Natural killer cell (primary cell): ENCODE results near the gene CCDC47. TPM values are rescaled to one million over a fixed set of nuclear protein-coding genes. Genes with fewer than 3 reads are reported as not detected.

Experiments
- ATAC-seq, 3 donors: fragments of 150-1000 bp in 2 of 3; fragments of 200-7000 bp in 1 of 3; cut with Tn5 transposase; 1 replicate in 1 of 3; 2 replicates in 2 of 3; pipeline ENCODE4 v1.10.0; 2021; ENCODE audit warnings: mild to moderate bottlenecking in 2 of 3, moderate library complexity in 2 of 3
- DNase-seq, 2 donors: peaks; one replicate each; pipeline versions ENCODE4 v3.0.0 to v3.0.0-alpha.2; 2013 to 2021; ENCODE audit warnings: mixed read lengths in 1 of 2
- H3K27ac ChIP-seq: one replicate; pipeline ENCODE4 v1.5.1; 2013; ENCODE audit warnings: mild to moderate bottlenecking, low read length
- H3K27me3 ChIP-seq: one replicate; pipeline ENCODE4 v1.6.1; 2013; ENCODE audit warnings: low read length; ENCODE audit not compliant: control insufficient read depth, insufficient read depth
- H3K36me3 ChIP-seq: one replicate; pipeline ENCODE4 v1.6.1; 2013; ENCODE audit warnings: low read length; ENCODE audit not compliant: control insufficient read depth, insufficient read depth
- H3K4me1 ChIP-seq: one replicate; pipeline ENCODE4 v1.6.1; 2013; ENCODE audit warnings: low read length; ENCODE audit not compliant: control insufficient read depth, insufficient read depth
- H3K4me3 ChIP-seq: one replicate; pipeline ENCODE4 v1.5.1; 2013; ENCODE audit warnings: low read length
- H3K9me3 ChIP-seq: one replicate; pipeline ENCODE4 v1.6.1; 2013; ENCODE audit warnings: low read length; ENCODE audit not compliant: control insufficient read depth, insufficient read depth
- H3K27ac Mint-ChIP-seq, 2 donors: one replicate each; pipeline ENCODE4 v1.8.0; 2022; ENCODE audit warnings: mild to moderate bottlenecking in 2 of 2, mixed read lengths in 2 of 2, moderate library complexity in 1 of 2
- H3K27me3 Mint-ChIP-seq, 2 donors: one replicate each; pipeline ENCODE4 v1.8.0; 2022; ENCODE audit warnings: low read depth in 2 of 2, mixed read lengths in 2 of 2
- H3K36me3 Mint-ChIP-seq: one replicate; pipeline ENCODE4 v1.8.0; 2022; ENCODE audit warnings: mixed read lengths
- H3K4me1 Mint-ChIP-seq, 2 donors: one replicate each; pipeline ENCODE4 v1.8.0; 2022; ENCODE audit warnings: mixed read lengths in 2 of 2
- H3K4me3 Mint-ChIP-seq: one replicate; pipeline ENCODE4 v1.8.0; 2022; ENCODE audit warnings: mild to moderate bottlenecking, moderate library complexity, mixed read lengths
- H3K9me3 Mint-ChIP-seq, 2 donors: one replicate each; pipeline ENCODE4 v1.8.0; 2022; ENCODE audit warnings: mixed read lengths in 2 of 2
- WGBS: methylation state at CpG from one replicate; pipeline ENCODE4 v1.1.7; 2013; ENCODE audit warnings: missing lambda C conversion rate; ENCODE audit not compliant: insufficient coverage; 5-methylcytosine and 5-hydroxymethylcytosine counted together
- intact Hi-C: fragments of 100-400 bp; cut with micrococcal nuclease; formaldehyde crosslinking; loops from one replicate; pipeline ENCODE4 v1.14.2; 2022
- total RNA-seq, 4 donors: library from RNA; stranded (reverse); fragments of 120-200 nt in 1 of 4; gene quantifications; one replicate each; pipeline versions ENCODE4 v1.2.3 to v1.2.4, GENCODE V29; 2013 to 2022
- TF ChIP-seq, protein P1 (sequence below): fragments of 200-600 bp; IDR thresholded peaks from one replicate; pipeline ENCODE4 v1.8.0; 2022; ENCODE audit warnings: antibody characterized with exemption

CCDC47 gene
- total RNA-seq, 3 donors from 2014 or later (not counting 1 experiment from before 2014, with no cell fraction given) = 37.9 to 45.2 (median 41.7) TPM

DNA sequence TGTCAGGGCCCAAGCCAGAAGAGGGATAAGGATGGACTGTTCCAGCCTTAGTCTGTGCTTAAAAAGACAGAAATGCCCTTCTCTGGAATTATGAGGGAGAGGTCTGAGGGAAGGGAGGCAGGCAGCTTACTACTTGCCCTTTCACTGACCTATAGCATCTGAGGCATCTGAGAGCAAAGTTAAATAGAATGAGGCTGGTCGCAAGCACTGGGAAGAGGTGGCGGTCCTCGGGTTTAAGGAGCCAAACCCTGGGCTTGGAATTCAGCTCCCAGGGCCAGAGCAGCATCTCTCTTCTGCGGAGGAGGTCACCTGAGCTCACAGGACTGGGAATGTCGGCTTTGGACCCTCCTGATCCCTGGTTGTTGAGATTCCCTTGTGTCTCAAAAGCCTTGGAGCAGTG, 70.4 kb downstream of the CCDC47 start:
- intact Hi-C loops = no loop called here
- TF ChIP-seq, protein P1, sequence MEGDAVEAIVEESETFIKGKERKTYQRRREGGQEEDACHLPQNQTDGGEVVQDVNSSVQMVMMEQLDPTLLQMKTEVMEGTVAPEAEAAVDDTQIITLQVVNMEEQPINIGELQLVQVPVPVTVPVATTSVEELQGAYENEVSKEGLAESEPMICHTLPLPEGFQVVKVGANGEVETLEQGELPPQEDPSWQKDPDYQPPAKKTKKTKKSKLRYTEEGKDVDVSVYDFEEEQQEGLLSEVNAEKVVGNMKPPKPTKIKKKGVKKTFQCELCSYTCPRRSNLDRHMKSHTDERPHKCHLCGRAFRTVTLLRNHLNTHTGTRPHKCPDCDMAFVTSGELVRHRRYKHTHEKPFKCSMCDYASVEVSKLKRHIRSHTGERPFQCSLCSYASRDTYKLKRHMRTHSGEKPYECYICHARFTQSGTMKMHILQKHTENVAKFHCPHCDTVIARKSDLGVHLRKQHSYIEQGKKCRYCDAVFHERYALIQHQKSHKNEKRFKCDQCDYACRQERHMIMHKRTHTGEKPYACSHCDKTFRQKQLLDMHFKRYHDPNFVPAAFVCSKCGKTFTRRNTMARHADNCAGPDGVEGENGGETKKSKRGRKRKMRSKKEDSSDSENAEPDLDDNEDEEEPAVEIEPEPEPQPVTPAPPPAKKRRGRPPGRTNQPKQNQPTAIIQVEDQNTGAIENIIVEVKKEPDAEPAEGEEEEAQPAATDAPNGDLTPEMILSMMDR = no peak
- Histone ChIP-seq H3K27ac (peak overlapping the region; percentile 86), H3K36me3 (peaks cover 15% of the 10 kb centered on the region), H3K4me1 (peaks cover 78% of the 10 kb centered on the region), H3K27me3 (no peaks in the 10 kb centered on the region), H3K9me3 (no peaks in the 10 kb centered on the region), H3K4me3 (peak overlapping the region; percentile 47)
- no peak for ATAC-seq
- no peaks in the 10 kb centered on the region for H3K9me3 Mint-ChIP-seq
- H3K27me3 Mint-ChIP-seq = no peaks in the 10 kb centered on the region
- no peak for DNase-seq
- peaks cover 58 to 61% of the 10 kb centered on the region in 2 donors for H3K4me1 Mint-ChIP-seq
- WGBS = 92% methylated on average over 5 of the region's 5 CpGs
- H3K4me3 Mint-ChIP-seq = peak overlapping the region; percentile 93
- H3K36me3 Mint-ChIP-seq = no peaks in the 10 kb centered on the region
- peak overlapping the region; percentile 96 to 97 for H3K27ac Mint-ChIP-seq

DNA sequence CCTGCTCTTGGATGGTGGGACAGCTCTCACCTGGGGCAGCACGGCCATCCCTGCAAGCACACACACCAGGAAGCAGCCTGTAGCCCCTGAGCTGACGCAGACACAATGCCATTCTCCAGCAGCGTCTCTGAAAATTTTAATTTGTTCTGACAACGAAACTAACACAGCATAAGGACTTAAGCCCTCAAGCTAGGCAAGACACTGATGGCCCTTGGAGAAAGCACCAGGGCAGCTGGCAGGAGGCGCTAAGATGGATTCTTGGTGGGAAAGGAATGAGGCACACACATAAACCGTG, 70.7 kb downstream of the CCDC47 start:
- WGBS = 72% methylated on average over 6 of the region's 6 CpGs
- no peaks in the 10 kb centered on the region for H3K27me3 ChIP-seq
- DNase-seq = peak in 1 of 2 donors; percentile 44
- TF ChIP-seq, protein P1 = no peak
- intact Hi-C loops = no loop called here
- no peaks in the 10 kb centered on the region for H3K36me3 Mint-ChIP-seq
- no peak for ATAC-seq
- H3K9me3 Mint-ChIP-seq = no peaks in the 10 kb centered on the region
- H3K27ac ChIP-seq = peak overlapping the region; percentile 86
- no peaks in the 10 kb centered on the region for H3K27me3 Mint-ChIP-seq
- no peaks in the 10 kb centered on the region for H3K9me3 ChIP-seq
- peaks cover 17% of the 10 kb centered on the region for H3K36me3 ChIP-seq
- H3K4me1 ChIP-seq = peaks cover 78% of the 10 kb centered on the region
- peak overlapping the region; percentile 96 to 97 for H3K27ac Mint-ChIP-seq
- peaks cover 61 to 65% of the 10 kb centered on the region in 2 donors for H3K4me1 Mint-ChIP-seq
- peak overlapping the region; percentile 47 for H3K4me3 ChIP-seq
- peak overlapping the region; percentile 93 for H3K4me3 Mint-ChIP-seq

DNA sequence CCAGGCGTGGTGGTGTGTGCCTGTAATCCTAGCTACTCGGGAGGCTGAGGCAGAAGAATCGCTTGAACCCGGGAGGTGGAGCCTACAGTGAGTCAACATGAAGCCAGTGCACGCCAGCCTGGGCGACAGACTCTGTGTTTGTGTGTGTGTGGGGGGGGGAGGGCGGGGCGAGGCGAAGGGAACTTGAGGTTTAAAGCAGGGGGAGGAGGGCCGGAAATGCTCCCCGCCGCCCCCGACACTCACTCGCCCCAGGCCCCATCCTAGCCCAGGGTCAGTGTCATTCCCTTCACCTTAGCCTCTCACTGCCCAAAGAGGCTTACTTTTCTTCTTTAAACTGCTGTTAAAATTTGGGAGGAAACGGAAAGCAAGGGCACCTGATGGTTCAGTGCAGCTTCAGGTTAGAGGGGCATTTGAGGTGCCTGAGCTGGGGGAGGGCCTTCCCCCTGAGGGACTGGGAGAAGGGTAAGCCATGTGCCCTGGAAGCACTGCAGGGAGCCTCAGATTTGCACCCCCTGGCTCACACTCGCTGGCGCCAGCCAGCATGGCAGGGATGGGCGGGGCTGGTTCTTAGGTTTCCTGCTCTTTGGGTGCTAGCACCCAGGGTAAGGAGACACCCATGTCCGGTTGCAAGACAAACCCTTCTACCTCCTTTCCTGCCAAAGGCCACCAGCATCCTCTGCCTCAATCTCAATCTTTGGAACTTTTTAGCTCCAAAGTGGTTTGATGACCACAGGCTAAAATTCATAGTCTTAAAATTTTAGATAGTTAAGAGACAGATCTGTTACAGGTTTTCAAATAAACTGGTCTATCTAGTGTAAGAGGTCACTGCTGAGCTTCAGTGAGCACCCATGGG, 71.3 kb downstream of the CCDC47 start:
- Mint-ChIP-seq H3K4me3 (peak overlapping the region; percentile 93), H3K9me3 (no peaks in the 10 kb centered on the region), H3K27me3 (no peaks in the 10 kb centered on the region), H3K36me3 (no peaks in the 10 kb centered on the region), H3K27ac (peak overlapping the region; percentile 96 to 97), H3K4me1 (peaks cover 63 to 67% of the 10 kb centered on the region in 2 donors)
- no peaks in the 10 kb centered on the region for H3K9me3 ChIP-seq
- TF ChIP-seq, protein P1 = no peak
- no peaks in the 10 kb centered on the region for H3K27me3 ChIP-seq
- peak overlapping the region; percentile 86 for H3K27ac ChIP-seq
- peaks cover 23% of the 10 kb centered on the region for H3K36me3 ChIP-seq
- intact Hi-C loops = no loop called here
- peak overlapping the region; percentile 47 for H3K4me3 ChIP-seq
- 3% methylated on average over 12 of the region's 19 CpGs for WGBS
- peak; percentile 25 to 47 (median 27) for ATAC-seq
- peak; percentile 63 to 89 for DNase-seq
- peaks cover 78% of the 10 kb centered on the region for H3K4me1 ChIP-seq
